ENCODE measurements around the gene CALML4. TPM values are rescaled to one million over a fixed set of nuclear protein-coding genes. Genes with fewer than 3 reads are reported as not detected.
"Not testable (repeated sequence)": the region's sequence is repeated elsewhere in the genome, so short reads cannot be mapped to it uniquely, and the experiment has no call there.

The CALML4 gene
- total RNA-seq, 2 experiments from 2014 or later: 28.7 to 32.5 TPM

DNA sequence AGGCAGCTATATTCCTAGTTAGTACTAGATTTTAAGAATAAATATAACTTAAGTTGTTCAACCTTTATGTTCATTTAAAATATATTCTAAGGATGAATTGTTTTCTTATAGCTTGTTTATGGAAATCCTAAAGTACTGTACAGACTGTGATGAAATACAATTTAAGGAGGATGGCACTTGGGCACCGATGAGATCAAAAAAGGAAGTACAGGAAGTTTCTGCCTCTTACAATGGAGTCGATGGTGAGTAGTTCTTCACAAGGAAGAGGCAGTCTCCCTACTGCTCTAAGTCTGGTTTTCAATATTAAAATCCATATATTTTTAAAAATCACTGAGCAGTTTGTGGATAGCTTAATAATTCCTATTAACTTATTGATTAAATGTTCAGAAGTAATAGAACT is 29.6 kb downstream of the CALML4 start:
- no peak overlapping the region for H3K4me2 ChIP-seq (ENCODE audit: low read length)
- no peaks in the 10 kb centered on the region for H4K20me1 ChIP-seq (ENCODE audit: insufficient read depth, low read length)
- DNase-seq (ENCODE audit: low spot score): no peak
- ChIA-PET CTCF (ENCODE audit: unreplicated experiment) (no interaction called here), POLR2A (interaction anchor here (0.8 to 1.3 kb wide), 4 partner anchors 9 to 327 kb away, joined by 3 to 4 read pairs (median 4); no protein-coding TSS in a partner anchor)
- no peaks in the 10 kb centered on the region for H3K79me2 ChIP-seq (ENCODE audit: insufficient read depth, low read depth, low read length)
- H3K36me3 ChIP-seq (ENCODE audit: insufficient read depth, low read length): peaks cover 64% of the 10 kb centered on the region
- H2AFZ ChIP-seq (ENCODE audit: low read length): no peak overlapping the region
- no peak for TF ChIP-seq EZH2phosphoT487 (IDR thresholded peaks at IDR 0.05; ENCODE audit: borderline replicate concordance, low read depth, low read length)
- TF ChIP-seq, protein P1, sequence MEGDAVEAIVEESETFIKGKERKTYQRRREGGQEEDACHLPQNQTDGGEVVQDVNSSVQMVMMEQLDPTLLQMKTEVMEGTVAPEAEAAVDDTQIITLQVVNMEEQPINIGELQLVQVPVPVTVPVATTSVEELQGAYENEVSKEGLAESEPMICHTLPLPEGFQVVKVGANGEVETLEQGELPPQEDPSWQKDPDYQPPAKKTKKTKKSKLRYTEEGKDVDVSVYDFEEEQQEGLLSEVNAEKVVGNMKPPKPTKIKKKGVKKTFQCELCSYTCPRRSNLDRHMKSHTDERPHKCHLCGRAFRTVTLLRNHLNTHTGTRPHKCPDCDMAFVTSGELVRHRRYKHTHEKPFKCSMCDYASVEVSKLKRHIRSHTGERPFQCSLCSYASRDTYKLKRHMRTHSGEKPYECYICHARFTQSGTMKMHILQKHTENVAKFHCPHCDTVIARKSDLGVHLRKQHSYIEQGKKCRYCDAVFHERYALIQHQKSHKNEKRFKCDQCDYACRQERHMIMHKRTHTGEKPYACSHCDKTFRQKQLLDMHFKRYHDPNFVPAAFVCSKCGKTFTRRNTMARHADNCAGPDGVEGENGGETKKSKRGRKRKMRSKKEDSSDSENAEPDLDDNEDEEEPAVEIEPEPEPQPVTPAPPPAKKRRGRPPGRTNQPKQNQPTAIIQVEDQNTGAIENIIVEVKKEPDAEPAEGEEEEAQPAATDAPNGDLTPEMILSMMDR (conservative IDR thresholded peaks at IDR 0.05; ENCODE audit: low read length): no peak
- BruUV-seq (replicated peaks): no TSS peak
- intact Hi-C loops (cut with micrococcal nuclease; ENCODE audit: unreplicated experiment): no loop called here
- H3K4me1 ChIP-seq (ENCODE audit: insufficient read depth, low read length, poor library complexity, severe bottlenecking): no peaks in the 10 kb centered on the region
- no peaks in the 10 kb centered on the region for H3K9me3 ChIP-seq (ENCODE audit: low read length)
- no peaks in the 10 kb centered on the region for H3K9me2 ChIP-seq (ENCODE audit: insufficient read depth, low read length)
- H3K27ac ChIP-seq (ENCODE audit: low read depth, low read length, poor library complexity, severe bottlenecking): no peak overlapping the region
- H3K4me3 ChIP-seq (ENCODE audit: low read depth, low read length, poor library complexity, severe bottlenecking): no peak overlapping the region

DNA sequence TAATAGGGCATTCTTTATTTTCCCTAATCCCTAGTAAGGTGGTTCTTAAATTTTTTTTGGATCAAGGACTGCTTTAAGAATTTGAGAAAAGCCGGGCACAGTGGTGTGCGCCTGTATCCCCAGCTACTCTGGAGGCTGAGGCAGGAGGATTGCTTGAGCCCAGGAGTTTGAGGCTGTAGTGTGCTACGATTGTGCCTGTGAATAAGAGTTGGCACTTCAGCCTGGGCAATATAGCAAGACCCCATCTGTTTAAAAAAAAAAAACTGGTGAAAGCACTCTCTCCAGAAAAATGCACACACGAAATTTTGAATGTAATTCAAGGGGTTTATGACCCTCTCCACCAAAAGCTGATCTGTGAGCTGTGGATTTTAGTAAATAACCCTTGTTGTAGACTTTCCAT is 32.0 kb downstream of the CALML4 start:
- Histone ChIP-seq H4K20me1 (ENCODE audit: insufficient read depth, low read length) (no peaks in the 10 kb centered on the region), H3K79me2 (ENCODE audit: insufficient read depth, low read depth, low read length) (no peaks in the 10 kb centered on the region), H3K4me3 (ENCODE audit: low read depth, low read length, poor library complexity, severe bottlenecking) (no peak overlapping the region), H3K27ac (ENCODE audit: low read depth, low read length, poor library complexity, severe bottlenecking) (no peak overlapping the region), H3K4me2 (ENCODE audit: low read length) (no peak overlapping the region), H3K9me3 (ENCODE audit: low read length) (no peaks in the 10 kb centered on the region), H3K4me1 (ENCODE audit: insufficient read depth, low read length, poor library complexity, severe bottlenecking) (no peaks in the 10 kb centered on the region), H3K36me3 (ENCODE audit: insufficient read depth, low read length) (peaks cover 63% of the 10 kb centered on the region), H2AFZ (ENCODE audit: low read length) (no peak overlapping the region), H3K9me2 (ENCODE audit: insufficient read depth, low read length) (no peaks in the 10 kb centered on the region)
- no peak for DNase-seq (ENCODE audit: low spot score)
- no peak for TF ChIP-seq EZH2phosphoT487 (IDR thresholded peaks at IDR 0.05; ENCODE audit: borderline replicate concordance, low read depth, low read length)
- TF ChIP-seq, protein P1 (conservative IDR thresholded peaks at IDR 0.05; ENCODE audit: low read length): no peak
- CTCF ChIA-PET (ENCODE audit: unreplicated experiment): no interaction called here
- POLR2A ChIA-PET: interaction anchor here (0.7 to 1.1 kb wide), 3 partner anchors 9 to 1041 kb away, joined by 3 read pairs; no protein-coding TSS in a partner anchor
- intact Hi-C loops (cut with micrococcal nuclease; ENCODE audit: unreplicated experiment): no loop called here
- BruUV-seq (replicated peaks): no TSS peak

DNA sequence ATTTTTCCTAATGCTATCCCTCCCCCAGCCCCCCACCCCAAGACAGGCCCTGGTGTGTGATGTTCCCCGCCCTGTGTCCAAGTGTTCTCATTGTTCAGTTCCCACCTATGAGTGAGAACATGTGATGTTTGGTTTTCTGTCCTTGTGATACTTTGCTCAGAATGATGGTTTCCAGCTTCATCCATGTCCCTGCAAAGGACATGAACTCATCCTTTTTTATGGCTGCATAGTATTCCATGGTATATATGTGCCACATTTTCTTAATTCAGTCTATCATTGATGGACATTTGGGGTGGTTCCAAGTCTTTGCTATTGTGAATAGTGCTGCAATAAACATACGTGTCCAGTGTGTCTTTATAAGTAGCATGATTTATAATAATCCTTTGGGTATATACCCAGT is 33.1 kb downstream of the CALML4 start:
- DNase-seq (ENCODE audit: low spot score); H3K4me2 ChIP-seq (ENCODE audit: low read length); H3K4me1 ChIP-seq (ENCODE audit: insufficient read depth, low read length, poor library complexity, severe bottlenecking); H3K9me3 ChIP-seq (ENCODE audit: low read length); BruUV-seq (replicated peaks); H2AFZ ChIP-seq (ENCODE audit: low read length); intact Hi-C loops (cut with micrococcal nuclease; ENCODE audit: unreplicated experiment); H3K4me3 ChIP-seq (ENCODE audit: low read depth, low read length, poor library complexity, severe bottlenecking); CTCF ChIA-PET (ENCODE audit: unreplicated experiment); H3K79me2 ChIP-seq (ENCODE audit: insufficient read depth, low read depth, low read length); H3K9me2 ChIP-seq (ENCODE audit: insufficient read depth, low read length); H3K27ac ChIP-seq (ENCODE audit: low read depth, low read length, poor library complexity, severe bottlenecking); H4K20me1 ChIP-seq (ENCODE audit: insufficient read depth, low read length): not testable (repeated sequence)
- peaks cover 60% of the 10 kb centered on the region for H3K36me3 ChIP-seq (ENCODE audit: insufficient read depth, low read length)
- POLR2A ChIA-PET: interaction anchor here (1.1 kb wide), 1 partner anchor 8 kb away, joined by 3 read pairs; no protein-coding TSS in a partner anchor

Data from OCI-LY7 (cell line).